Loucy (cell line): ENCODE data around the gene FSTL4.

ENCODE experiments used
- H2AFZ ChIP-seq: fragments of 200-600 bp; sonication (generic); 2 replicates; pipeline ENCODE4 v1.6.0; 2016; ENCODE audit warnings: antibody characterized with exemption, mild to moderate bottlenecking, low read length, moderate library complexity
- H3F3A ChIP-seq: fragments of 200-600 bp; 2 replicates; pipeline ENCODE4 v1.6.0; 2016; ENCODE audit warnings: antibody characterized with exemption, low read depth, mild to moderate bottlenecking
- H3K27me3 ChIP-seq: fragments of 200-600 bp; sonication (generic); 2 replicates; pipeline ENCODE4 v1.6.1; 2014; ENCODE audit warnings: low read length, mild to moderate bottlenecking; ENCODE audit not compliant: insufficient read depth, poor library complexity, severe bottlenecking
- H3K36me3 ChIP-seq: fragments of 200-600 bp; sonication (generic); 2 replicates; pipeline ENCODE4 v1.6.1; 2016; ENCODE audit warnings: low read length; ENCODE audit not compliant: insufficient read depth
- H3K4me1 ChIP-seq: fragments of 200-600 bp; sonication (generic); 2 replicates; pipeline ENCODE4 v1.5.1; 2014; ENCODE audit warnings: low read length, mild to moderate bottlenecking; ENCODE audit not compliant: insufficient read depth, poor library complexity, severe bottlenecking
- H3K4me2 ChIP-seq: fragments of 200-600 bp; sonication (generic); 2 replicates; pipeline ENCODE4 v1.6.0; 2014; ENCODE audit warnings: antibody characterized with exemption, low read length, low read depth, mild to moderate bottlenecking; ENCODE audit not compliant: poor library complexity, severe bottlenecking
- H3K4me3 ChIP-seq: fragments of 200-600 bp; sonication (generic); 2 replicates; pipeline ENCODE4 v1.5.1; 2014; ENCODE audit warnings: low read length, mild to moderate bottlenecking, mixed read lengths; ENCODE audit not compliant: poor library complexity, severe bottlenecking
- H3K79me2 ChIP-seq: fragments of 200-600 bp; sonication (generic); 2 replicates; pipeline ENCODE4 v1.6.1; 2014; ENCODE audit warnings: low read length; ENCODE audit not compliant: insufficient read depth
- H3K9ac ChIP-seq: fragments of 200-600 bp; sonication (generic); 2 replicates; pipeline ENCODE4 v1.6.0; 2014; ENCODE audit warnings: mild to moderate bottlenecking, low read depth, low read length, moderate library complexity; ENCODE audit not compliant: poor library complexity, severe bottlenecking
- H3K9me2 ChIP-seq: fragments of 200-600 bp; sonication (generic); replicated peaks from 2 replicates; pipeline ENCODE4 v1.6.1; 2016; ENCODE audit warnings: low read depth, low read length, mixed read lengths
- H3K9me3 ChIP-seq: fragments of 200-600 bp; sonication (generic); 2 replicates; pipeline ENCODE4 v1.6.1; 2014; ENCODE audit warnings: mild to moderate bottlenecking, antibody characterized with exemption, low read length, low read depth; ENCODE audit not compliant: insufficient read depth
- H4K20me1 ChIP-seq: fragments of 200-600 bp; sonication (generic); 2 replicates; pipeline ENCODE4 v1.6.0; 2014; ENCODE audit warnings: antibody characterized with exemption, low read length, mild to moderate bottlenecking; ENCODE audit not compliant: insufficient read depth, poor library complexity, severe bottlenecking
- CTCF ChIP-seq: fragments of 200-600 bp; sonication (generic); conservative IDR thresholded peaks from 2 replicates; pipeline ENCODE4 v1.5.1; 2014; ENCODE audit warnings: mild to moderate bottlenecking, antibody characterized with exemption, low read length
- EZH2phosphoT487 ChIP-seq: fragments of 200-600 bp; IDR thresholded peaks from 2 replicates; pipeline ENCODE4 v1.6.1; 2018; ENCODE audit warnings: antibody characterized with exemption, mild to moderate bottlenecking, moderate library complexity, borderline replicate concordance

Gene FSTL4

GRCh38 chr5:133599600-133599999 is 12.7 kb downstream of the FSTL4 start:
- Histone ChIP-seq H2AFZ (no peak overlapping the region), H3K9ac (no peak overlapping the region)

GRCh38 chr5:133599044-133599443 is 13.3 kb downstream of the FSTL4 start:
- no peak overlapping the region for H3K9ac ChIP-seq
- no peaks in the 10 kb centered on the region for H3K36me3 ChIP-seq
- H2AFZ ChIP-seq, result no peak overlapping the region
- no peak overlapping the region for H3K4me3 ChIP-seq
- no peaks in the 10 kb centered on the region for H3K9me2 ChIP-seq
- H3K79me2 ChIP-seq, result no peaks in the 10 kb centered on the region
- H4K20me1 ChIP-seq, result no peaks in the 10 kb centered on the region
- H3K4me1 ChIP-seq, result no peaks in the 10 kb centered on the region
- TF ChIP-seq CTCF (no peak), EZH2phosphoT487 (no peak)
- no peaks in the 10 kb centered on the region for H3K9me3 ChIP-seq
- no peaks in the 10 kb centered on the region for H3F3A ChIP-seq
- no peaks in the 10 kb centered on the region for H3K27me3 ChIP-seq
- no peak overlapping the region for H3K4me2 ChIP-seq

More at GRCh38 chr5:133599600-133599999, 12.7 kb downstream of the FSTL4 start:
- Histone ChIP-seq H3K4me2 (no peak overlapping the region), H3F3A (no peaks in the 10 kb centered on the region), H3K4me3 (no peak overlapping the region), H3K27me3 (no peaks in the 10 kb centered on the region), H3K9me2 (no peaks in the 10 kb centered on the region), H3K9me3 (no peaks in the 10 kb centered on the region), H3K36me3 (no peaks in the 10 kb centered on the region), H4K20me1 (no peaks in the 10 kb centered on the region), H3K4me1 (no peaks in the 10 kb centered on the region), H3K79me2 (no peaks in the 10 kb centered on the region)
- TF ChIP-seq EZH2phosphoT487, result no peak
- no peak for TF ChIP-seq CTCF

- Histone ChIP-seq H3K9me3 (no peaks in the 10 kb centered on the region), H3K36me3 (no peaks in the 10 kb centered on the region), H3K79me2 (no peaks in the 10 kb centered on the region), H3K4me1 (no peaks in the 10 kb centered on the region), H3K4me3 (no peak overlapping the region), H3F3A (no peaks in the 10 kb centered on the region), H3K9ac (no peak overlapping the region), H3K4me2 (no peak overlapping the region), H2AFZ (no peak overlapping the region), H3K9me2 (no peaks in the 10 kb centered on the region), H3K27me3 (no peaks in the 10 kb centered on the region), H4K20me1 (no peaks in the 10 kb centered on the region)
- TF ChIP-seq CTCF, result no peak
- TF ChIP-seq EZH2phosphoT487, result no peak
Measured at GRCh38 chr5:133596049-133596448, 16.3 kb downstream of the FSTL4 start.
